Stimulated activated CD4-positive, alpha-beta T cell treated with anti-CD3 and anti-CD28 coated beads, Interleukin-15, amount 100 ng/mL, for 24 hours (primary cell): ENCODE measurements around the gene MEIKIN.
"Not testable (repeated sequence)": the region's sequence is repeated elsewhere in the genome, so short reads cannot be mapped to it uniquely, and the experiment has no call there.

Source experiments
- DNase-seq: peaks from one replicate; pipeline ENCODE4 v3.0.0-alpha.2; 2020

The MEIKIN gene

DNA sequence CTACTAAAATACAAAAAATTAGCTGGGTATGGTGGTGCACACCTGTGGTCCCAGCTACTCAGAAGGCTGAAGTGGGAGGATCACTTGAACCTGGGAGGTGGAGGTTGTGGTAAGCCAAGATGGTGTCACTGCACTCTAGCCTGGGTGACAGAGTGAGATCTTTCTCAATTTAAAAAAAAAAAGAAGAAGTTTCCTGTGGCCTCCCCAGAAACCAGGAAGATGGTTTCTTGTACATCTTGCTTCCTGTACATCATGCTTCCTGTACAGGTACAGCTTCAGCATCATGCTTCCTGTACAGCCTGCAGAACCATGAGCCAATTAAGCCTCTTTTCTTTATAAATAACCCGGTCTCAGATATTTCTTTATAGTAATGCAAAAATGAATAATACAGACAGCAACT is 43.2 kb downstream of the MEIKIN start:
- DNase-seq = not testable (repeated sequence)

DNA sequence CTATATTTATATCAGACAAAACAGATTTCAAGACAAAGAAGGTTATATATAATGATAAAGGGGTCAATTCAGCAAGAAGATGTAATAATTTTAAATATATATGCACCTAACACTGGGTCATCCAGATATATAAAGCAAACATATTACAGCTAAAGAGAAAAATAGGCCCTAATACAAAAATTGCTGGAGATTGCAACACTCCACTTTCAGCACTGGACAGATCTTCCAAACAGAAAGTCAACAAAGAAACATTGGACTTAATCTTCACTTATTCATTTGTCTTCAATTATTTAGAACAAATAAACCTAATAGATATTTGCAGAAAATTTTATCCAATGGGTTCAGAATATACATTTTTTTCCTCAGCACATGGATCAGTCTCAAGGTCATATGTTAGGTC is 45.8 kb downstream of the MEIKIN start:
- DNase-seq = no peak

DNA sequence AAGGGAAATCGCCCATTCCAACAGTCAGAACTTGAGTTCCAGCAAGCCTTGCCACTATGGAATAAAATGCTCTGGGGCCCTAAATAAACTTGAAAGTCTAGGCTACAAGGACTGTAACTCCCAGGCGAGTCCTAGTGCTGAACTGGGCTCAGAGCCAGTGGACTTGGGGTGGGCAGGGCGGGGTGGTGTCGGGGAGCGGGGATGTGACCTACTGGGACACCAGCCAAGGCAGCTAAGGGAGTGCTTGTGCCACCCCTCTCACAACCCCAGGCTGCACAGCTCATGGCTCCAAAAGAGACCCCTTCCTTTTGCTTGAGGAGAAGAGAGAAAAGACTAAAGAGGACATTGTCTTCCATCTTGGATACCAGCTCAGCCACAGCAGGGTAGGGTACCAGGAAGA is 61.5 kb downstream of the MEIKIN start:
- DNase-seq = no peak

DNA sequence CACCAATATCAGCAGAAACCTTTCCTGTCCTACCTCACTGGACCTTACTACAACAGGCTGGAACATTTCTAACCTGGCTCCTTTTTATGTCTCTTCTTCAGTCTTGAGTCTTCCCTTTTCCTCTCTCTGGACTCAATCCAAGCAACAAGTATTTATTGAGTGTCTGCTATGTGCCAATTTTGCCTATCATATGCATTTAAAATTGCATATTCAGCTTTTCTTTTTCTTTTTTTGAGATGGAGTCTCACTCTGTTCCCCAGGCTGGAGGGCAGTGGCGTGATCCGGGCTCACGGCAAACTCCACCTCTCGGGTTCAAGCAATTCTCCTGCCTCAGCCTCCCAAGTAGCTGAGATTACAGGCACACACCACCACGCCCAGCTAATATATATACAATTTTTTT is 65.8 kb downstream of the MEIKIN start:
- DNase-seq = no peak

DNA sequence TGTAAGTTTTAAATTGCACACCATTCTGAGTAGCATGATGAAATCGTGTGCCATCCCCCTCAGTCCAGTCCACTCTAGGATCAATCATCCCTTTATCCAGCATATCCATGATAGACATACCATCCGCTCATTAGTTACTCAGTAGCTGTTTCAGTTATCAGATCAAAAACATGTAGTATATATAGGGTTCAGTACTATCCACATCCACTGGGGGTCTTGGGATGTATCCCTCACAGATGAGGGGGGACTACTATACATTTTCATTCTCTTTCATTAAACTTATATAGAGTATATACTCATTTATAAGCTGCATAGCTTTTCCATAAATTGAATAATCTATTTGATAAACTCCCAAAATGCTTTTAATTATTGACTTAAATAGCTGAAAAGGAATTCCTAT is 67.6 kb downstream of the MEIKIN start:
- DNase-seq = no peak

DNA sequence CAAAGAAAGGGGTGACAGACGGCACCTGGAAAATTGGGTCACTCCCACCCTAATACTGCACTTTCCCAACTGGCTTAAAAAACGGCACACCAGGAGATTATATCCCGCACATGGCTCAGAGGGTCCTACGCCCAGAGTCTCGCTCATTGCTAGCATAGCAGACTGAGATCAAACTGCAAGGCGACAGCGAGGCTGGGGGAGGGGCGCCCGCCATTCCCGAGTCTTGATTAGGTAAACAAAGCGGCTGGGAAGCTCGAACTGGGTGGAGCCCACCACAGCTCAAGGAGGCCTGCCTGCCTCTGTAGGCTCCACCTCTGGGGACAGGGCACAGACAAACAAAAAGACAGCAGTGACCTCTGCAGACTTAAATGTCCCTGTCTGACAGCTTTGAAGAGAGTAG is 74.2 kb downstream of the MEIKIN start:
- DNase-seq = not testable (repeated sequence)

DNA sequence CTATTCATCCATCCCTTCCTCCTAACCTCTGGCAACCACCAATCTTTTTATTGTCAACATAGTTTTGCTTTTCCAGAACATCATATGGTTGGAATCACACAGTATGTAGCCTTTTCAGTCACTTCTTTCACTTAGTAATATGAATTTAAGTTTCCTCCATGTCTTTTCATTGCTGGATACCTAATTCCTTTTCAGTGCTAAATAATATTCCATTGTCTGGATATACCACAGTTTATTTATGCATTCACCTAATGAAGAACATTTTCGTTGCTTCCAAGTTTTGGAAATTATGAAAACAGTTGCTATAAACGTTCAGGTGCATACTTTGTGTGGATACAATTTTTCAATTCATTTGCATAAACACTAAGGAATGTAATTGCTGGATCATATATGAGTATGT is 77.9 kb downstream of the MEIKIN start:
- DNase-seq = no peak

DNA sequence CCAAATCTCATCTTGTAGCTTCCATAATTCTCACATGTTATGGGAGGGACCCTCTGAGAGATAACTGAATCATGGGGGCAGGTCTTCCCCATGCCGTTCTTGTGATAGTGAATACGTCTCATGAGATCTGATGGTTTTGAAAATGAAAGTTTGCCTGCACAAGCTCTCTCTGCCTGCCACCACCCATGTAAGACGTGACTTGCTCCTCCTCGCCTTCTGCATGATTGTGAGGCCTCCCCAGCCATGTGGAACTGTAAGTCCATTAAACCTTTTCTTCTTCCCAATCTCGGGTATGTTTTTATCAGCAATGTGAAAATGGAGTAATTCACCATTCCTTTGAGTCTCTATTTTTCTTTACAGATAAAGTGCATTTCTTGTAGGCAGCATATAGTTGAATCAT is 81.8 kb downstream of the MEIKIN start:
- no peak for DNase-seq

DNA sequence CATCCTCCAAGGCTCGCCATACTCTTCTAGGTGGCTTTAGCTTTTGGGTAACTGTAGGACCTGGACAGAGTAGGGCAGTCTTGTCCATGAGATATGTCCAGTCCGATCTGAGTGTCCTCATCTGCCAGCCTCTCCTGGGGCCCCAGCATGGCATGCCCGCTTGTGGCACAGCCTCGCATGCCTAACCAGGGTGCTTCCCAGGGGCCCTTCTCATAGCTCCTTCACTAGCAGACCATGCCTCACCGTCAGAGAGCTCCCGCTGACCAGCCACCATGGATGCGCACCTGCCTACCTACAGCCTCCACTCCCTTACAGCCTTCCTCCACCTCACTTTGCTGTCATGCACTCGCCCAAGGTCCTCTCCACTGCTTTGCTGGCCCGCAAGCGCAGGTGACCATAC is 88.1 kb downstream of the MEIKIN start:
- DNase-seq = no peak

DNA sequence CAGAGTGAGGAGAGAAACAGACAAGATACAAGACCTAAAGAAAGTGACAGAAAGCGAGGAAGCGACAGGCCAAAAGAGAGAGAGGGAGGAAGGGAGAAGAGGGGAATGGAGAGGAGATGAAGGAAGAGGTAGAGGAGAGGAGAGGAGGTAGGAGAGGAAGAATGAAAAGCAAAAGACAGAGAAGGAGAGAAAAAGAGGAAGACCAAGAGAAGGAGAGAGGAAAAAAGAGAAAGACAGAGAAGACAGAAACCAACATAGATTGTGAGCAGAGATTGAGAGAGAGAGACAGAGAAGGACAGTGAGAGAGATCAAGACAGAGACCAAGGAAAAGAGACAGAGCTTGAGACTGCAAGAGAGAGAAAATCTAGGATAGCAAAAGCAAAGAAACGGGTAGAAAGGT is 90.0 kb downstream of the MEIKIN start:
- no peak for DNase-seq

DNA sequence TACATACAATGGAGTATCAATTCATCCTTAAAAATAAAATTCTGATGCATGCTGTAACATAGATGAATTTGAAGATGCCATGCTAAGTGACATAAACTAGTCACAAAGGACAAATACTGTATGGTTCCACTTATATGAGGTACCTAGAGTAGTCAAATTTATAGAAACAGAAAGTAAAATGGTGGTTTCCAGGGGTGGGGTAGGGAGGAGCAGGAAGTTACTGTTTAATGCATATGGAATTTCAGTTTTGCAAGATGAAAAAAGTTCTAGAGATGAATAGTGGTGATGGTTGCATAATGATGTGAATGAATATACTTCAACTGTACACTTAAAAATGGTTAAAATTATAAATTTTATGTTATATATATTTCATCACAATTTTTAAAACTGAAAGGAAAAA is 91.3 kb downstream of the MEIKIN start:
- DNase-seq = no peak

DNA sequence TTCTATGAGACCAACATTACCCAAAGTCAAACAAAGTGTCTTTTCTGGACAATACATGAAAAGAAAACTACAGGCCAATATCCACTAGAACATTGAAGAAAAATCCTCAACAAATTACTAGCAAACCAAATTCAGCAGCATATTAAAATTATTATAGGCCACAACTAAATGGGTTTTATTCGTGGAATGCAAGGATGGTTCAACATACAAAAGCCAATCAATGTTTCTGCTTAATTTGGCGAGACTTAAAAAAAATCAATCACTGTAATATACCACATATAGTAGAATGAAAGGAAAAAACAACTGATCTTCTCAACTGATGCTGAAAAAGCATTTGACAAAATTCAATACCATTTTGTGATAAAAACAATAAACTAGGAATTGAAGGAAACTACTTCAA is 96.8 kb downstream of the MEIKIN start:
- DNase-seq = no peak

DNA sequence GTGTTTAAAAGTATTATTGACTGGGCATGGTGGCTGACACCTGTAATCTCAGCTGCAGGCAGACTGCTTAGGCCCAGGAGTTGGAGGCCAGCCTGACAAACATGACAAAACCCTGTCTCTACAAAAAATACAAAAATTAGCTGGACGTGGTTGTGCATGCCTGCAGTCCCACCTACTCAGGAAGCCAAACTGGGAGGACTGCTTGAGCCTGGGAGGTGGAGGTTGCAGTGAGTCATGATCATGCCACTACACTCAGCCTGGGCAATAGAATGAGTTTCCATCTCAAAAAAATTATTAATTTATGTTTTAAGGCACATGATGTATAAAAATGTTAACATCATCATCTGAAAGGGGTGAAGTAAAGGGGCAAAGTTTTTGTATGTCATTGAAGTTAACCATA is 98.9 kb downstream of the MEIKIN start:
- DNase-seq = no peak

DNA sequence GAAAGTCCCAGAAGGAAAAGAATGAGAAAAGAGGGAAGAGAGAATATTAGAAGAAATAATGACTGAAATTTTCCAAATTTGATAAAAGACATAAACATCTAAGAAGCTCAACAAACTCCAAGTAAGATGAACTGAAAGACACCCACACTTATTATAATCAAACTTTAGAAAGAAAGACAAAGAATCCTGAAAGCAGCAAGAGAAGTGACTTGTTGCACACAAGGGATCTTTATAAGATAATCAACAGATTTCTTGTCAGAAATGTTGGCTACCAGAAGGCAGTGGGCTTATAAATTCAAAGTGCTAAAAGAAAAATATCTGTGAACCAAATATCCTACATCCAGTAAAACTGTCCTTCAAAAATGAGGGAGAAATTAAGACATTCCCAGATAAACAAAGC is 99.6 kb downstream of the MEIKIN start:
- DNase-seq = no peak

DNA sequence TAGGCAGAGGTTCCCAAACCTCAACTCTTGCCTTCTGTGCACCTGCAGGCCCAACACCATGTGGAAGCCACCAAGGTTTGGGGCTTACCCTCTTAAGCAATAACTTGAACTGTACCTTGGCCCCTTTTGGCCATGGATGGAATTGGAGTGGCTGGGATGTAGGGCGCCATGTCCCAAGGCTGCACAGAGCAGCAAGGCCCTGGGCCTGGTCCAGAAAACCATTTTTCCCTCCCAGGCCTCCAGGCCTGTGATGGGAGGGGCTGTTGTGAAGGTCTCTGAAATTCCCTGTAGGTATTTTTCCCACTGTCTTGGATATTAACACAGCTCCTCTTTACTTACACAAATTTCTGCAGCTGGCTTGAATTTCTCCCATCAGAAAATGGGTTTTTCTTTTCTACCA is 102.5 kb downstream of the MEIKIN start:
- not testable (repeated sequence) for DNase-seq

DNA sequence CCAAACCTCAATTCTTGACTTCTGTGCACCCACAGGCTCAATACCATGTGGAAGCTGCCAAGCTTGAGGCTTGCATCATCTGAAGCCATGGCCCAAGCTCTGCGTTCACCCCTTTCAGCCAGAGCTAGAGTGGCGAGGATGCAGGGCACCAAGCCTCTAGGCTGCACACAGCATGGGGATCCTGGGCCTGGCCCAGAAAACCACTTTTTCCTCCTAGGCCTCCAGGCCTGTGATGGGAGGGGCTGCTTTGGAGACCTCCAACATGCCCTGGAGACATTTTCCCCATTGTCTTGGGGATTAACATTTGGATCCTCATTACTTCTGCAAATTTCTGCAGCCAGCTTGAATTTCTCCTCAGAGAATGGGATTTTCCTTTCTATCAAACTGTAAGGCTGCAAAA is 112.8 kb downstream of the MEIKIN start:
- DNase-seq = not testable (repeated sequence)

DNA sequence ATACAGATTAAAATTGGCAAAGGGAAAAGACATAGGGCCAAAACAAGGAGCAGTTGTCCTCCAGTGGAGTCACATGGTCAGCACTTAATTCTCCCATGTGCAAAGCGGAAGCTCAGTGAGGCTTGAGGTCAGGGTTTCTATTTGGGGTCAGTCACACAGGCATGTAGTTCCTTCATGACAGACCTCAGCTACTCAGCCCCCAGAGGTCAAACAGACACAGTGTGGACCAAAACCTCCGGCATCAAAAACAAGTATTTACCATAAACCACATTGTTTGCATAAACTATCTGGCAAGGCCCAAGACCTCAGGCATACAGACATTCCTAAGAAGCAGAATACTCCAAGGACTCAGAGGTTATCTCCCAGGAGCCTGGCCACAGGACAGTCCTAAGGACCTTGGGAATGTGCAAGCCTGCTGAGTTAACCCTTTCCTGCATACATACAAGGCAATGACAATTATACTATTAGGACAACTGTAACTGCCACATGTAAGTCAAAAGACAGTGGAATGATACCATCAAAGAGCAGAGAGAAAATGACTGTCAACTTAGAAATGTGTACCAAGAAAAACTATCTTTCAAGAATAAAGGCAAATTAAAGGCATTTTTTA is 120.0 kb downstream of the MEIKIN start:
- DNase-seq = no peak

DNA sequence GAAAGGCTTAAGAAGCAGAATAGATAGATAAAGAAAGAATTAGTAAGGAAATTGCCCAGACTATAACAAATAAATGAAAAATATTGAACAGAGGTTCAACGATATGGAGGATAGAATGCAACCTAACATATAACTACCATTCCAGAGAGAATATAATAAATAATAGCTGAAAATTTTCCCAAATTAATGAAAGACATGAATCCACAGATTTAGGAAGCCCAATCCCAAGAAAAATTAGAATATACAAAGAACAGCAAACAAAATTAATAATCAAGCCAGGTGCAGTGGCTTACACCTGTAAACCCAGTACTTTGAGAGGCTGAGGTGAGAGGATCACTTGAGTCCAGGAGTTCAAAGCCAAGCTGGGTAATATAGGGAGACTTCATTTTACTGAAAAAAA is 120.8 kb downstream of the MEIKIN start:
- DNase-seq = no peak

DNA sequence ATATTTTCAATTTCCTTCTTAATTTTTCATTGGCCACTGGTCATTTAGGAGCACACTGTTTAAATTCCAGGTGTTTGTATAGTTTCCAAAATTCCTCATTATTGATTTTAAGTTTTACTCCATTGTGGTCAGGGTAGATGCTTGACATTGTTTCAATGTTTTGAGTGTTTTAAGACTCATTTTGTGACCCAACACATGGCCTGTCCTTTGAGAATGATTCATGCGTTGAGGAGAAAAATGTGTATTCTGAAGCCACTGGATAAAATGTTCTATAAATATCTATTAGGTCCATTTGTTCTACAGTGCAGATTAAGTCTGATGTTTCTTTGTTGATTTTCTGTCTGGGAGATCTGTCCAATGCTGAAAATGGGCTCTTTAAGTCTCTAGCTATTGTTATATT is 124.2 kb downstream of the MEIKIN start:
- no peak for DNase-seq

DNA sequence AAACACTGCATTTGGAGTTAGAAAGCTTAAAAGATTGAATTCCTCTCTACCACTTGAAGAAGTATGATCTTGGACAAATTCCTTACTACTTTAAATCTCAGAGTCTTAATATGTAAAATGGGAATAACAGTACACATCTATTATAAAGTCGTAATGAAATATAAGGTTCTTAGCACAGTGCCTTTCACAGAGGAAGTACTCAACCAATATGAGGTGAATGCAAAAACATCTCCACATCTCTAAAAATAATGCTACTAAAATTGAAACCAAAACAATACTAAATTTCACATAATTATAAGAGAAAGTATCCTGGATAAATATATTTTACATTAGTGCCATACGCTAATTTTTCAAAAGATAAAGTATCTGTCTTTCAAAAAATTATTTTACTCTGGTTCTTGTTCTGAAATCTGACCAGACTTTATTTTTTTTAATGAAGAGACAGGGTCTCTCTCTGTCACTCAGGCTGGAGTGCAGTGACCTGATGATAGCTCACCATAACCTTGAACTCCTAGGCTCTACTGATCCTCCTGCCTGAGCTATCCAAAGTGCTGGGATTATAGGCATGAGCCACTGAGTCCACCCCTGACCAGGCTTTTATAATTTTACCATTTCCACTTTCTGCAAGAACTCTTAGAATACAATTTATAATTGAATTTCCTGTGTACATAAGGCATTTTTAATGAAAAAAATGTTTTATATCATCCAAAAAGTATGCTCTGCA is 127.3 kb downstream of the MEIKIN start:
- no peak for DNase-seq

DNA sequence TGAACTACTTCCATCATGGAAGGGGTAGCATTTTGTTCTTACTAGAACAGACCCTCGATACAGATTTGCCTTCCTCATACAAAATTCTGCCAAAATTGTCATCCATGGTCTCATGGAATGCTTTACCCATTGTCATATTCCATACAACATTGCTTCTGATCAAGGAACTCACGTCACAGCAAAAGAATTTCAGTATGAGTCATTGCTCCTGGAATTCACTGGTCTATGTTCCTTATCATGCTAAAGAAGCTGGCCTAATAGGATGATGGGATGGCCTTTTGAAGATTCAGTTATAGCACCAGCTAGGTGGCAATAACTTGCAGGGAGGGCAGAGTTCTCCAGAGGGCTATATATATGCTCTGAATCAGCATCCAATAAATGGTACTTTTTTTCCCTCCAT is 130.5 kb downstream of the MEIKIN start:
- DNase-seq = no peak

DNA sequence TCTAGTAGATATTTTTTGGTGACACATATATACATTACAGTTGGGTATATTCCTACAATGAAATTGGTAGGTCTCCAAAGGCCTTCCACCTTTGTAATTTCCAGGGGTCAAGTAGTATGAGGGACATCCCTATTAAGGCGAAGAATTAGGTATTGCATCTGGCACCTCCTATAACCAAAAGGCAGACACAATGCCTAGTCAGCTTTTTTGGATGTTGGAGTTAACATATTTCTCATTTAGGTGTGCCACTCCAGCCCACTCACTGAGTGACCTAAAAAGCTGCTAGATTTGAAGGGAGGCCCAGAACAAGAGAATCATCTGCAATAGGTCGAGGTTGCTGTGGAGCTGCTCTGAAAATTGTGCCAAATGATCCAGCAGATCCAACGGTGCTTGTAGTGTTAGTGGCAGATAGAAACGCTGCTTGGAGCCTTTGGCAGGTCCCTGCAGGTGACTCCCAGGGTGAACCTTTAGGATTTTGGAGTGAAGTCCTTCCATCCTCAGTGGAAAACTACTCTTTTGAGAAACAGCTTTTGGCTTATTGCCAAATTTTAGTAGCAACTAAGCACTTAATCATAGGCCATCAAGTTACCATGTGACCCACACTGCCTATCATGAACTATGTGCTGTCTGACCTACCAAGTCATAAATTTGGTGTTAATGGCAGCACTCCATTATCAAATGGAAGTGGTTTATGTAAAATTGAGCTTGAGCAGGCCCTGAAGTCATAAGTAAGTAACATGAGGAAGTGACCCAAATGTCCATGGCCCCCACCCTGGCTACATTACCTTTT is 132.9 kb downstream of the MEIKIN start:
- DNase-seq = no peak

DNA sequence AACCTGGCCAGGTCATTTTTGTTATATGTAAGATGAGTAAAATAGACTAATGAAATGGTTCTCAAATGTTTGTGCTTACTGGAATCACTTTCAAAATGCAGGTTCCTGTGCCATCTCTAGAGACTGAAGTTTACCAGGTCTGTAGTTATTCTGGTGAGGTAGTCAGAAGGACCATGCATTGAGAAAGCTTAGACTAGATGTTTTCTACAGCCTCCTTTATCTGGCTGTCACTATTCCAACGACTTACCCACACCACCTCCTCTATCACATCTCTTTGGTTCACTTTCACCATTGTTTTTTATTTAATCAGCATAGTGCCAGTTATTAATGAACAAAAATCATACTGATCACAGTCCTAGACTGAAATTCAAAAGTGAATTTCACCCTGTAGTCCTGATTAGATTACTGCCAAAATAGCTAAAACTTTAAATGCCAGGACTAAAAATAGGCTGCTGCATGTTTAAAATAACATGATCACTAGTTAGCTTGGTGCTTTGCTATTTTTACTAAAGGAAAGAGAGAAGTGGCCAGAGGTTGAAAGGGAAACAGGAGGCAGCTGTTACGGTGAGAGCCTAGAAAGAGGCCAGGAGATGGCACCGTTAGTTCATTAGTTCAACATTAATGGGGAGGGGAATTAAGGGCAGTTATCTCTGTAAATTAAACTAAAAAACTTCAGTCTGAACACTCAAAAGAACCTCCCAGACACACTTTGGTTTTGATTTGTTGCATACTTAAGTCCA is 134.8 kb downstream of the MEIKIN start:
- no peak for DNase-seq
